Measurements from ENCODE around the gene UBE2D2.
"Not testable (repeated sequence)": the region's sequence is repeated elsewhere in the genome, so short reads cannot be mapped to it uniquely, and the experiment has no call there.

DNA sequence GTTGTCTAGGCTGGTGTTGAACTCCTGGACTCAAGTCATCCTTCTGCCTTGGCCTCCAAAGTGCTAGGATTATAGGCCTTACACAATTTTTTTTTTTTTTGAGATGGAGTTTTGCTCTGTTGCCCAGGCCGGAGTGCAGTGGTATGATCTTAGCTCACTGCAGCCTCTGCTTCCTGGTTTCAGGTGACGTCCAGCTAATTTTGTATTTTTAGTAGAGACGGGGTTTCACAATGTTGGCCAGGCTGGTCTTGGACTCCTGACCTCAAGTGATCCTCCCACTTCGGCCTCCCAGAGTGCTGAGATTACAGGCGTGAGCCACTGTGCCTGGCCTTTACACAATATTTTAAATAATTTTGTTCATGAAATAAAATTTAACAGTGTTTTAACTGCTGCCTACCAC is 21.0 kb downstream of the UBE2D2 start:
- not testable (repeated sequence) for TF ChIP-seq POLR2AphosphoS5, POU2F2, POLR2A, TAF1 (IDR thresholded peaks at IDR 0.05; ENCODE audit: low read depth, low read length)

All from GM12891 (cell line).